NCI-H2196 (cell line): ENCODE data around the gene NOS1AP.

Source experiments
- DNase-seq: peaks from one replicate; lab custom pipeline; 2025; ENCODE audit not compliant: unreplicated experiment; lab: John Stamatoyannopoulos, UW

The NOS1AP gene

GRCh38 chr1:162088281-162088969, 18.9 kb downstream of the NOS1AP start:
- DNase-seq: no peak

- no peak for DNase-seq
These were observed 20.3 kb downstream of the NOS1AP start for GRCh38 chr1:162089748-162090147.

DNA sequence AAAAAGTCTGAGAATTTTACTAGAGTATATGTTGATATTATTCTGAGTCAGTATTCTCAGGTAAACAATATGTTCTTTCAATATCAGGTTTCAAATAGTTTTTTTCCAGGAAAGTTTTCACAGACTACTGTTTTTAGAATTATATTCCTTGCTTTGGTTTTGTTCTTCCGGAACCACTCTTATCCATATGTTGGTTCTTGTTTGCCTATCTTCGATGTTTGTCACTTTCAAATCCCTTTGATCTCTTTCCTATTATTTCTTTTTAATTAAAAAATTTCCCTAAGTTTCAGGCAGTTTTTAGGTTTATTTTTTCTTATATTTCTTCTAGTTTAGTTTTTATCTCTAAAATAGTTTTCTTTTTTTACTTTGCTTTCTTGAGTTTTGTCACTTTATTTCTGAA, 20.9 kb downstream of the NOS1AP start:
- DNase-seq: no peak

- no peak for DNase-seq
These were observed 22.4 kb downstream of the NOS1AP start for GRCh38 chr1:162091681-162092524.

- DNase-seq: no peak
These were observed 23.6 kb downstream of the NOS1AP start for GRCh38 chr1:162093095-162093494.

- no peak for DNase-seq
These were observed 24.8 kb downstream of the NOS1AP start for GRCh38 chr1:162094271-162094670.

DNA sequence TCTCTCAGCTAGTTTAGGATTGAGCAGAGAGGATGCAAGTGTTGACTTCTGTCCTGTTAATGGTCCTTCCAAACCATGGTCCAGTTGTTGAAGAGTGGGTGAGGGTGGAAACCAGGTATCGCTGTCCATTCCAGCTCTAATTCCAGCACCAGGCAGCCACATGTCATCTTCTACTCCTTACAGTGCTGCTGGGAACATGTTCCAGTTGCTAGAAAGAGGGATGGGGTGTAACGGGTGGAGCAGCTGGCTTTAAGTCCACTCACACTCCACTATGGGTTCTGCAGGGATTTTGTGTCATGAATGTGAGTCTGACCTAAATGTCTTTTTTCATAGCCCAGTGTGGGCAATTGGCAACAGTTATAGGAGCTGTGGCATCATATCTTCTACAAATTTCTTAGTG, 25.2 kb downstream of the NOS1AP start:
- no peak for DNase-seq

DNA sequence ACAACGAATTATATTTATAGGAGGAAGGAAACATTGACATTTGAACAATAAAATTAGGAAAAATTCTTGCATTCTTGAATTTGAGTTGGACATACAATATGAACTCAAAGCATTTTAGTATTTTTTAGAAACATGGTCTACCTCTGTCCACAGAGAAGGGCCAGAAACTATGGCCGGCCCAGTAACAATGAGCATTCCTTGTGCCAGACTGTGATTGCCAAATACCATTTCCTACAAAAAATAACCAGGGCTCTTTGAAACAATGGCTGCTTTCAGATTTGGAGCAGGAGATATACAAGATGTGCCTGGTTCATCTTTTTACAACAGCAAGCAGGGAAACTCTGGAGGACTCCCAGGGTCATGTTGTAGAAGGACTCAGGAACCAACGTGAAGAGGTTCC, 38.4 kb downstream of the NOS1AP start:
- no peak for DNase-seq

DNA sequence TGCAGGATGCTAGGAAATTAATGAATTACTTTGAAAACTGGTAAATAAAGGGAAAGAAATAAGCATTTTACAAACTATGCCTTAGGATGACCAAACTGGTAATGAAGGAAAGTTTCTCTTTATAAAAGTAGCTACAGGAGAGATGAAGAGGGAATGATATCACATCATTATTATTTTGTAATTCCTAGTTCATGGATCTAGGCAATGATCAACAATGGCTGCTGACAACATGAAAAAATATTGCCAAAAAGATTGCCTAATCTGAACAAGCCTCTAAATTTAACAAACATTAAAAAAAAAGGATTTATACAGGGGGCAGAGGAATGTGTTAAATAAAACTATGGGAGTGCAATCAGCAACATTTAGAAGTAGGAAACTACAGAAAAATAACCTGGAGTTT, 38.9 kb downstream of the NOS1AP start:
- DNase-seq: no peak

DNA sequence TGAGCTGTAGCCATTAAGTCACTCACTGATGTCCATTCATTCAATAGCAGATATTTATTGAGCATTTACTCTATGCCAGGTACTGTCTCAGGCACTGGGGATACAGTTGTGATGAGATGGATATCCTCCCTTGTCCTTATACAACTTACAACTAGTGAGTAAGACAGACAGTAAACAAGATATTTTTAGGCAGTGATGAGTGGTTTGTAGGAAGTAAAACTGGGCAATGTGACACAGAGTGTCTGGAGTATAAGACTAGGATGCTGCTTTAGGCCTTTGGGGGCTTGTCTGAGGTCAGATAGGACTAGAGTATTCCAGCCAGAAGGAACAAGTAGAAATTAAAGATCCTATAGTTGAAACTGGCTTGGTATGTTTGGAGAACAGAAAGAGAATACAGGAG, 41.4 kb downstream of the NOS1AP start:
- DNase-seq: no peak

DNA sequence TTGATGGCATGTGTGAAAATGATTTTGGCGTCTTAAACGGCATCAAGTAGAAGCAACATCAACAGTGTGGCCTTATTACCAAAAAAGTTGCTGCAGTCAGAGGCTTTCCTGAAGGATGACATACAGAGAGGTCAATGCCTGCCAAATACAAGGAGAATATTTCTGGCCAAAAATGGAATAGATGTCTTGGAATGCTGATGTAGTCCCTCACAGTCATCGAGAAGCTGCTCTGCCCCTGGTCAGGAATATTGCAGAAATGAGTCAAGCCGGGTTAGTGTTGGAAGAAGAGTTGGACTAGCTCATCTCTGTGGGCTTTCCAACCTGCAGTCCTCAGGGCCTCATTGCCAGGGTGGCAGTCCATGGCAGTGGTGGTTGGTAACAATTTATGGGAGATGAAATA, 42.1 kb downstream of the NOS1AP start:
- no peak for DNase-seq

- DNase-seq: no peak
These were observed 43.9 kb downstream of the NOS1AP start for GRCh38 chr1:162113419-162113818.

- no peak for DNase-seq
These were observed 47.7 kb downstream of the NOS1AP start for GRCh38 chr1:162117039-162117774.

DNA sequence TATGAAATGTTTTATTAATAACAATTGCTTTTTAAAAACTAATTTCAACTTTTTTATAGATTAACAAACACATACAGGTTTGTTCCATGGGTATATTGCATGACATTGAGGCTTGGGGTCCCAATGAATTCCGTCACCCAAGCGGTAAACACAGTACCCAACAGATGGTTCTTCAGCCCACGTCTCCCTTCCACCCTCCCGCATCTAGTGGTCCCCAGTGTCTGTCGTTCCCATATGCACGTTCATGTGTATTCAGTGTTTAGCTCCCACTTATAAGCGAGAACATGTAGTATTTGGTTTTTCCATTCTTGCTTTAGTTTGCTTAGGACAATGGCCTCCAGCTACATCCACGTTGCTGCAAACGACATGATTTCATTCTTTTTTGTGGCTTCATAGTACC, 48.6 kb downstream of the NOS1AP start:
- DNase-seq: no peak

DNA sequence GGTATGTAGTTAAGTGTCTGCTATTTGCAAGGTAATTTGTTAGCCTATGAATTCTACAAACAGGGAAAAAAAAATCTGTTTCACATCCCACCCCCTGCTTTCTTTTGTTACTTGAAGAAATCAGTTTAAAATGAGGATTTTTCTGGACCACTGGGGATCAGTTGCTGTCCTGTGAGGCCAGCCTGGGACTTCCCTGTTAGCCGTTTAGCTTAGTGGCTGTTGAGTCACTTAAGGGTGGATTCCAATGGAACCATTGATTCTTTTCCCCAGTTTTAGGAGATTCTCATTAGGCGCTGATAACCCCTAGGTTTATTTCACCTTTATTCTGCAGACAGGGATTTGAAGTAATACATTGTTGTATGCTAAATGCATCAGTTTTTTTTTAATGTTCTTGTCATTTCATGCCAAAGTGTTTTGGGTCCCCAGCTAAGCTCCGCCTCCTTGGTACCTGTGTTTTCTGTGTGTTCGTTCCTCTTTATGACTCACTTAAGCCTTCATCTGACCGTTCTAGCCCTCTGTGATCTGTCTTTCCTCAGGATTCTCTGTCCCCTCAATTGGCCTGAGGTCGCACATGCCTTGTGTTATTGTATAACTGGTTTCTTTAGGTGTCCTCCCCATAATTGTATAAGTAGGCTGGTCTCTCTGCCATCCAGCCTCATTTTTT, 59.3 kb downstream of the NOS1AP start:
- no peak for DNase-seq

- no peak for DNase-seq
These were observed 60.8 kb downstream of the NOS1AP start for GRCh38 chr1:162130308-162130707.

DNA sequence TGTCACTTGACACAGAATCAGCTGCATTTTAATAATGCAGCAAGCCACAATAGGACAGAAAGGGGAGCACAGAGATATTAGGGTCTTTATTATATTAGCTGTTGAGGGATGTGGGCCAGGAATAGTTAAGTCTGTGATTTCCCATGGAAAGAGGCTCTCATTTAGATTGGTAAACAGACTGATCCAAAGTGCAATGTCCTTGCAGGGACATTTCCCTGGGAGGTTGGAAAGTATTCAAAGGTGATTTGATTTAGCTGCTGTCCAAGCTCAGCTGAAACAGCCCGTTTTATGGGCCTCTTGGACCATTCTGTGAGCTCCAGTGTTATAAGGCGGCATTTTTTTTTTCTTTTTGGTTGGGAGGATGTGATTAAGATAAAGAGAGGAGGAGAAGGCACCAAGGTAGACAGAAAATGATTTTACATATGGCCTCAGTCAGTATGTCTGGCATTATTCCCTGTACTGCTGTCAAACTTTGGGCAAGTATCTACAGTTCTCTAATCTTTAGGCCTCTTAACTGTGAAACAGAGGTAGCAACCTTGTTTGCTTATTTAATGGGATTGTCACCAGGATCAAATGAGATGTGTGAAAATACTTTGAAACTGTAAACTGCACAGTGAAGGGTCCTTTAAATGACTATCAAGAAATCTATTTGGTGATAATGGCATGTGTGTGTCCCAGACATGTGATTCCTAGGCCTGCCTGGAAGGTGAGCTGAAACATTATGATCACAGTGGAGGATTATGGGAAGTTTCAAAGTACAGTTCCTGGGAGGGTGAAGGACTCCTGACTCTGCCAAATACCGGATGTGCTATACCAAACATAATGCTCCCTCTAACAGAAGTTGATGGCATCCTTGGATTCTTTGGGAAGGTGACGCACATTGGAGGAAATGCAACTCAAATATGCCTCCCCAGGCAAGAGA, 62.2 kb downstream of the NOS1AP start:
- no peak for DNase-seq

- no peak for DNase-seq
These were observed 64.1 kb downstream of the NOS1AP start for GRCh38 chr1:162133566-162133965.

DNA sequence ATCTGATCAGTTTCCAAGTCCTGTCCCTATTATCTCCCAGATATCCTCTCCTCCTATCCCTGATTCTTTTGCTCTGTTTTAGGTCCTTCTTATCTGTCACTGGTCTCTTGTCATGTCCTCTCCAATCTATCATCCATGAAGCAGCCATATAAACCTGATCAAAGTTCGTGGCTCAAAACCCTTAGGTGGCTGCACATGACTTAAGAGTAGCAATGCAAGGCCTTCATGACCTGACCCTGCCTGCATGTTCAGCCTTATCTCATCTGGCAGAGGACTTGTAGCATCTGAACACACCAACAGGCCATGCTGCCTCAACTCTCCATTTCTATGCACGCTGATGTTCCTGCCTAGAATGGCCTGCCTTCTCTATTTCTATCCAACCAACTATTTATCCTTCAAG, 65.2 kb downstream of the NOS1AP start:
- DNase-seq: no peak

DNA sequence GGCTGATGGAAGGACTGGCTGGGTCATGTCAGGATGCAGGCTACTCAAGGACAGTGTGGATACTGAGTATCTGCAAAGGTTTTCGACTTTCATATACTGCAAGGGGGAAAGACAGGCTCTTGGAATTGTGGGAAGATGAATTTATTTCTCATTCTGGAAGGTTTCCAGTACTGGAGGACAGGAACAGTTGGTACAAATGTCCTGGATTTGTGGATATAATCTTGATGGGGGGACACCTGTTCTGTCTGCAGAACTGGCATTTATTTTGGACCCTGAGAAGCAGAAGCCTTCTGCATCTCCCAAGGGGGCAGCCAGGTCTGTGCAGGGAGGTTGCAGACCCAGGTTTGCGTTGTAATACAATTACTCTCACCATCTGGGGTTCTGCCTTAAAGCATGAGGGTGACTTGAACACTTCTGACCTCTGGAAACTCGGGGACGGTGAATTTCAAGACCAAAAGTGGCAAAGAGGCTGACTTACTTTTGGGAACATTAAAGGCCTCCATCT, 65.8 kb downstream of the NOS1AP start:
- no peak for DNase-seq
